WTC11 (cell line): Measurements from ENCODE around the gene ODAD3. TPM values are rescaled to one million over a fixed set of nuclear protein-coding genes. Genes with fewer than 3 reads are reported as not detected.

ENCODE experiments used
- AFF4 ChIP-seq: sonication (generic); formaldehyde crosslinking; IDR thresholded peaks from 2 replicates; pipeline ENCODE4 v1.8.1; 2023; ENCODE audit warnings: mild to moderate bottlenecking, missing genetic modification reagents, borderline replicate concordance
- AR ChIP-seq: fragments of 250-450 bp; sonication (Bioruptor Pico); IDR thresholded peaks from 2 replicates; pipeline ENCODE4 v1.9.0; 2021; ENCODE audit warnings: mild to moderate bottlenecking
- ATF1 ChIP-seq: sonication (generic); formaldehyde crosslinking; IDR thresholded peaks from 2 replicates; pipeline ENCODE4 v1.8.1; 2023; ENCODE audit warnings: mild to moderate bottlenecking, moderate library complexity, missing genetic modification reagents
- ATF2 ChIP-seq: sonication (generic); formaldehyde crosslinking; IDR thresholded peaks from 2 replicates; pipeline ENCODE4 v1.8.1; 2022; ENCODE audit warnings: low read depth, missing genetic modification reagents, borderline replicate concordance
- CREB1 ChIP-seq: sonication (generic); formaldehyde crosslinking; IDR thresholded peaks from 2 replicates; pipeline ENCODE4 v1.8.0; 2023; ENCODE audit warnings: mild to moderate bottlenecking, missing genetic modification reagents
- CTCF ChIP-seq: fragments of 200-600 bp; IDR thresholded peaks from 2 replicates; pipeline ENCODE4 v1.8.0; 2022; ENCODE audit warnings: antibody characterized with exemption
- ELF4 ChIP-seq: sonication (generic); formaldehyde crosslinking; IDR thresholded peaks from 2 replicates; pipeline ENCODE4 v1.8.1; 2022; ENCODE audit warnings: low read depth, mild to moderate bottlenecking, moderate library complexity, missing genetic modification reagents
- FOXJ3 ChIP-seq: sonication (generic); formaldehyde crosslinking; IDR thresholded peaks from 2 replicates; pipeline ENCODE4 v1.9.0; 2021; ENCODE audit warnings: missing genetic modification reagents, mild to moderate bottlenecking, borderline replicate concordance
- FOXK1 ChIP-seq: sonication (generic); formaldehyde crosslinking; IDR thresholded peaks from 2 replicates; pipeline ENCODE4 v1.8.0; 2022; ENCODE audit warnings: mild to moderate bottlenecking, moderate library complexity, missing genetic modification reagents
- NFE2L1 ChIP-seq: sonication (generic); formaldehyde crosslinking; IDR thresholded peaks from 2 replicates; pipeline ENCODE4 v1.8.1; 2023; ENCODE audit warnings: missing genetic modification reagents
- NR2C2 ChIP-seq: sonication (generic); formaldehyde crosslinking; IDR thresholded peaks from 2 replicates; pipeline ENCODE4 v1.8.0; 2022; ENCODE audit warnings: mild to moderate bottlenecking, missing genetic modification reagents
- PREB ChIP-seq: sonication (generic); formaldehyde crosslinking; IDR thresholded peaks from 2 replicates; pipeline ENCODE4 v1.8.1; 2022; ENCODE audit warnings: mild to moderate bottlenecking, missing genetic modification reagents, moderate library complexity, borderline replicate concordance
- PRRX2 ChIP-seq: fragments of 250-450 bp; sonication (Bioruptor Pico); IDR thresholded peaks from 2 replicates; pipeline ENCODE4 v1.8.0; 2021; ENCODE audit warnings: mild to moderate bottlenecking
- RELA ChIP-seq: sonication (generic); formaldehyde crosslinking; IDR thresholded peaks from 2 replicates; pipeline ENCODE4 v1.8.1; 2022; ENCODE audit warnings: missing genetic modification reagents, mild to moderate bottlenecking, borderline replicate concordance
- TCF7 ChIP-seq: sonication (generic); formaldehyde crosslinking; IDR thresholded peaks from 2 replicates; pipeline ENCODE4 v1.8.0; 2022; ENCODE audit warnings: mild to moderate bottlenecking, low read depth, missing genetic modification reagents, moderate library complexity
- USF1 ChIP-seq: sonication (generic); formaldehyde crosslinking; IDR thresholded peaks from 2 replicates; pipeline ENCODE4 v1.8.0; 2022; ENCODE audit warnings: mild to moderate bottlenecking, missing genetic modification reagents
- USF2 ChIP-seq: sonication (generic); formaldehyde crosslinking; IDR thresholded peaks from 2 replicates; pipeline ENCODE4 v1.8.1; 2023; ENCODE audit warnings: mild to moderate bottlenecking, missing genetic modification reagents, moderate library complexity
- ZBTB21 ChIP-seq: sonication (generic); formaldehyde crosslinking; IDR thresholded peaks from 2 replicates; pipeline ENCODE4 v1.8.1; 2023; ENCODE audit warnings: mild to moderate bottlenecking, missing genetic modification reagents, borderline replicate concordance
- ZMAT4 ChIP-seq: fragments of 250-450 bp; sonication (Bioruptor Pico); IDR thresholded peaks from 2 replicates; pipeline ENCODE4 v1.9.0; 2021; ENCODE audit warnings: mild to moderate bottlenecking
- ZNF263 ChIP-seq: sonication (generic); formaldehyde crosslinking; IDR thresholded peaks from 2 replicates; pipeline ENCODE4 v1.8.1; 2022; ENCODE audit warnings: low read depth, mild to moderate bottlenecking, moderate library complexity, missing genetic modification reagents
- ZNF317 ChIP-seq: sonication (generic); formaldehyde crosslinking; IDR thresholded peaks from 2 replicates; pipeline ENCODE4 v1.8.1; 2023; ENCODE audit warnings: low read depth, mild to moderate bottlenecking, moderate library complexity, missing genetic modification reagents, borderline replicate concordance
- ZNF512 ChIP-seq: sonication (generic); formaldehyde crosslinking; IDR thresholded peaks from 2 replicates; pipeline ENCODE4 v1.8.1; 2022; ENCODE audit warnings: missing genetic modification reagents, borderline replicate concordance
- ZNF671 ChIP-seq: fragments of 250-450 bp; sonication (Bioruptor Pico); IDR thresholded peaks from 2 replicates; pipeline ENCODE4 v1.8.0; 2021; ENCODE audit warnings: mild to moderate bottlenecking
- total RNA-seq: library from RNA; stranded (reverse); gene quantifications from 3 replicates; pipeline ENCODE4 v1.2.3, GENCODE V29; 2021

ODAD3 gene
- total RNA-seq, 1 experiment from 2014 or later, result 4.1 TPM

GRCh38 chr19:11481534-11482383, 46.8 kb upstream of the ODAD3 start (continued):
- TF ChIP-seq ZNF512, result no peak
- no peak for TF ChIP-seq CTCF
- no peak for TF ChIP-seq ZNF263 (CRISPR knock-in tag)
- no peak for TF ChIP-seq AFF4 (CRISPR knock-in tag)
- no peak for TF ChIP-seq ZNF671 (CRISPR knock-in tag)
- 0 out of 2 replicates have a peak, but pooled peaks have one; percentile 24 for TF ChIP-seq CREB1 (CRISPR knock-in tag)
- TF ChIP-seq NFE2L1 (CRISPR knock-in tag), result peak; percentile 86
- no peak for TF ChIP-seq ZMAT4 (CRISPR knock-in tag)
- TF ChIP-seq ELF4, result no peak
- no peak for TF ChIP-seq FOXJ3 (CRISPR knock-in tag)
- TF ChIP-seq TCF7 (CRISPR knock-in tag), result peak; percentile 64; the same call in 1 of the 2 replicates
- TF ChIP-seq AR (CRISPR knock-in tag), result no peak
- no peak for TF ChIP-seq ATF1 (CRISPR knock-in tag)
- TF ChIP-seq NR2C2 (CRISPR knock-in tag), result peak; percentile 54; the same call in 1 of the 2 replicates
- TF ChIP-seq ATF2 (CRISPR knock-in tag), result no peak
- peak; percentile 43; the same call in 1 of the 2 replicates for TF ChIP-seq ZNF317 (CRISPR knock-in tag)
- TF ChIP-seq PRRX2 (CRISPR knock-in tag), result no peak
- no peak for TF ChIP-seq USF1 (CRISPR knock-in tag)
- no peak for TF ChIP-seq ZBTB21 (CRISPR knock-in tag)
- no peak for TF ChIP-seq USF2
- no peak for TF ChIP-seq PREB (CRISPR knock-in tag)
- no peak for TF ChIP-seq RELA
- TF ChIP-seq FOXK1 (CRISPR knock-in tag), result peak; percentile 95
